ENCODE data around the gene FHAD1. TPM values are rescaled to one million over a fixed set of nuclear protein-coding genes. Genes with fewer than 3 reads are reported as not detected.
"Not testable (repeated sequence)": the region's sequence is repeated elsewhere in the genome, so short reads cannot be mapped to it uniquely, and the experiment has no call there.

Gene FHAD1
- total RNA-seq, 6 experiments from 2014 or later: 0.06 to 0.53 (median 0.12) TPM; not detected in 3

DNA sequence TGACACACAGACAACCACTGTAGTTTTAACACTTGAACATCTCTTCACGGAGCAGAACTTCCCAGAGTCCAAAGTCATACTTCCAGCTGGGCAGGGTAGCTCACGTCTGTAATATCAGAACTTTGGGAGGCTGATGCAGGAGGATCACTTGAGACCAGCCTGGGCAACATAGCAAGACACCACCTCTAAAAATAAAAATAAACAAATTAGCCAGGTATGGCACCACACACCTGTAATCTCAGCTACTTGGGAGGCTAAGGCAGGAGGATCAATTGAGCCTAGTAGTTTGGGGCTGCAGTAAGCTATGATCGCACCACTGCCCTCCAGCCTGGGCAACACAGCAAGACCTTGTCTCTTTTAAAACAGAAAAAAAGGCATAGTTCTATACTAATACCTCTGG lies 138.4 kb downstream of the FHAD1 start:
- intact Hi-C loops (cut with DNase I): no loop called here
- Histone ChIP-seq H3K9me3 (no peaks in the 10 kb centered on the region), H3K4me1 (no peaks in the 10 kb centered on the region), H3K36me3 (no peaks in the 10 kb centered on the region), H3K4me3 (no peak overlapping the region), H3K27me3 (no peaks in the 10 kb centered on the region), H3K27ac (no peak overlapping the region)
- TF ChIP-seq, protein P1, sequence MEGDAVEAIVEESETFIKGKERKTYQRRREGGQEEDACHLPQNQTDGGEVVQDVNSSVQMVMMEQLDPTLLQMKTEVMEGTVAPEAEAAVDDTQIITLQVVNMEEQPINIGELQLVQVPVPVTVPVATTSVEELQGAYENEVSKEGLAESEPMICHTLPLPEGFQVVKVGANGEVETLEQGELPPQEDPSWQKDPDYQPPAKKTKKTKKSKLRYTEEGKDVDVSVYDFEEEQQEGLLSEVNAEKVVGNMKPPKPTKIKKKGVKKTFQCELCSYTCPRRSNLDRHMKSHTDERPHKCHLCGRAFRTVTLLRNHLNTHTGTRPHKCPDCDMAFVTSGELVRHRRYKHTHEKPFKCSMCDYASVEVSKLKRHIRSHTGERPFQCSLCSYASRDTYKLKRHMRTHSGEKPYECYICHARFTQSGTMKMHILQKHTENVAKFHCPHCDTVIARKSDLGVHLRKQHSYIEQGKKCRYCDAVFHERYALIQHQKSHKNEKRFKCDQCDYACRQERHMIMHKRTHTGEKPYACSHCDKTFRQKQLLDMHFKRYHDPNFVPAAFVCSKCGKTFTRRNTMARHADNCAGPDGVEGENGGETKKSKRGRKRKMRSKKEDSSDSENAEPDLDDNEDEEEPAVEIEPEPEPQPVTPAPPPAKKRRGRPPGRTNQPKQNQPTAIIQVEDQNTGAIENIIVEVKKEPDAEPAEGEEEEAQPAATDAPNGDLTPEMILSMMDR (IDR thresholded peaks at IDR 0.05): no peak
- no peak for TF ChIP-seq POLR2A (IDR thresholded peaks at IDR 0.05)
- DNase-seq (no peak), ATAC-seq (no peak)
- 71% methylated on average over 3 of the region's 3 CpGs for WGBS (ENCODE audit: insufficient coverage, low coverage, low lambda C conversion rate, missing lambda C conversion rate)

DNA sequence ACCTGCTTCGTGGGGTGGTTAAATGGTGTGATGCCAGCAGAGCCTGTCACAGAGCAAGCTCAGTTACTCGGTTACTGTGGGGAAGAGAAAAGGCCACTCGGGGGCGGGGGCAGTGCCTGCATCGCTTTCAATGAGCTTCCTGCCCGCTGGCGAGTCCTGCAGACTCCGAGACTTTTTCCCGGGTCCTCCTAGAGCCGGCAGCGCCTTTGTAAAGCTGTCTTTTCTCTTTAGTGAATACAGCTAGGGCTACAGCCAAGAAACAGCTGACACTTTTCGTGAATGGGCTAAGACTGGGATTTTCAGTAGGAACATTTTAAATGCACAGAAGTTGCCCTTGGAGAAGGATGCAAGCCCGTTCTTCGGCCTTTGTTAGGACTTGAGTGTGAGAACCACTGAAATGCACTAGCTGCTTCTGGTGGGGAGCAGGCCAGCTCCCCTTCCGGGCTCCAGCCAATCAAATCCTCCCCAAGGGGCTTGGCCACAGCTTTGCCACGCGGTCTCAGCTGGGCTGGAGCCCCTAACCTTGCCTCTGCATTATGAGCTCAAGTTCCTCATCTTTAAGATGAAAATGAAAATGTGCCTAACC lies 139.2 kb downstream of the FHAD1 start:
- TF ChIP-seq, protein P1 (IDR thresholded peaks at IDR 0.05): no peak
- TF ChIP-seq POLR2A (IDR thresholded peaks at IDR 0.05): no peak
- no peak overlapping the region for H3K4me3 ChIP-seq
- H3K27me3 ChIP-seq: no peaks in the 10 kb centered on the region
- DNase-seq (no peak), ATAC-seq (no peak)
- intact Hi-C loops (cut with DNase I): no loop called here
- H3K27ac ChIP-seq: no peak overlapping the region
- H3K36me3 ChIP-seq: no peaks in the 10 kb centered on the region
- WGBS (ENCODE audit: insufficient coverage, low coverage, low lambda C conversion rate, missing lambda C conversion rate): 44% methylated on average over 7 of the region's 17 CpGs
- H3K9me3 ChIP-seq: no peaks in the 10 kb centered on the region
- H3K4me1 ChIP-seq: no peaks in the 10 kb centered on the region

DNA sequence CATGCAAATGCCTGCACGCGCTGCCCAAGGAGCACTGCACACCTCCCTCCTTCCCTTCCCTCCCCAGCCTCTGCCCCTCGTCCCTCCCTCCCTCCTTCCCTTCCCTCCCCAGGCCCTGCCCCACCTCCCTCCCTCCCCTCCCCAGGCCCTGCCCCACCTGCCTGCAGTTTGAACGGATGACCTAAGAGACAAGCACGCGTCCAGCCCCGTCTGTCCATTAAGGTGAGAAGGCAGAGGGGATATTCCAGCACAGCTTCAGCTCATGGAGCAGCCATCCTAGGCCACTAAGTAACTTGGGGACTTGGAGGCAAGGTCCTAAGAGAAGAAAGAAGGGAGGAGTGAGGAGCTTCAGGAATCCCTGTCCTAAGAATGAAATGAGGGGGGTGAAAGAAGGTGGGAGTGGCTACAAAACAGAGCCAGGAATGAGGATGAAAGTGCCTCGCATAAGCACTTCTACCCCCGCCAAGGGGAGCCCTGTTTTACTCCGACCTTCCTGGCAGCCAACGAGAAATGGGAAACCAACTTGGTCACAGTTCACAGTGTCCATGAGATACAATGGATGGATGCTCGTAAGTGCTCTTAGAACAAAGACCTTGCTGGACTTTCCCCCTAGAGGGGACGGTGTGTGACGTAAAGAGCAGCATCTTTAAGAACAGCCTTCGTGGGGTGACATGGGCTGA lies 141.3 kb downstream of the FHAD1 start:
- WGBS (ENCODE audit: insufficient coverage, low coverage, low lambda C conversion rate, missing lambda C conversion rate): 38% methylated on average over 4 of the region's 15 CpGs
- Histone ChIP-seq H3K4me1 (no peaks in the 10 kb centered on the region), H3K27ac (no peak overlapping the region), H3K4me3 (no peak overlapping the region), H3K36me3 (no peaks in the 10 kb centered on the region), H3K27me3 (no peaks in the 10 kb centered on the region), H3K9me3 (no peaks in the 10 kb centered on the region)
- intact Hi-C loops (cut with DNase I): no loop called here
- DNase-seq: no peak
- no peak for TF ChIP-seq POLR2A (IDR thresholded peaks at IDR 0.05)
- TF ChIP-seq, protein P1 (IDR thresholded peaks at IDR 0.05): no peak
- ATAC-seq: no peak

DNA sequence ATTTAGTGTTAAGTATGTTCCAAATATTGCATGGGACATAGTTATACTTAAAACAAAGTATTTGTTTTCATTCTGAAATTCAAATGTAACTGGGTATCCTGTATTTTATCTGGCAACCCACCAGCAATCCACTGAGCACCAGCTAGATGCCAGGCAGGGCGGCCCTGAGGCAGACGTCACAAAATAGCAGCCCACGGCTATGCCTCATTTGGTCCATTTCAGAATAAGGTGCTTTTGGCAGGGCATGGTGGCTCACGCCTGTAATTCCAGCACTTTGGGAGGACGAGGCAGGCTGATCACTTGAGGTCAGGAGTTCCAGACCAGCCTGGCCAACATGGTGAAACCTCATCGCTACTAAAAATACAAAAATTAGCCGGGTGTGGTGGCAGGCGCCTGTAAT lies 142.8 kb downstream of the FHAD1 start:
- H3K27ac ChIP-seq; H3K4me1 ChIP-seq; H3K27me3 ChIP-seq; H3K4me3 ChIP-seq; ATAC-seq; DNase-seq; H3K36me3 ChIP-seq; H3K9me3 ChIP-seq; intact Hi-C loops (cut with DNase I): not testable (repeated sequence)
- WGBS (ENCODE audit: insufficient coverage, low coverage, low lambda C conversion rate, missing lambda C conversion rate): 88% methylated on average over 7 of the region's 8 CpGs

DNA sequence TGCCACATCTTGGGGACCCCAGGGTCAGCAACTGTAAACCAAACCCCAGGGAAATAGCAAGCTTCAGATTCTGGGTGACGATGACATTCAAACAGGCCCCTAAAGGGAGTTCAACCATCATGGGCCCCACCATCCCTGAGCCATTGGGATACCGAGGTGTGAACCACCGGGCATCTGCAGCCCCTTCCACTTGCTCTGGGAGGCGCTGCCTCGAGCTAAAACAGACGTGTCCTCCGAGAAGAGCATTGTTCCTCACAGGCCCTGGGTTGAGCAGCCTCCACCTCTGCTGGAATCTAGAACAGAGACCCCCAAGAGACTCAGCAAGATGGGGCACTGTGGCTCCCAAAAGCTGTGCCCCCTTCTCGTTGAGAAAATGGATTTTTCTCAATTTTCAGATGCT lies 143.6 kb downstream of the FHAD1 start:
- 88% methylated on average over 1 of the region's 8 CpGs for WGBS (ENCODE audit: insufficient coverage, low coverage, low lambda C conversion rate, missing lambda C conversion rate)
- H3K27ac ChIP-seq: no peak overlapping the region
- H3K36me3 ChIP-seq: no peaks in the 10 kb centered on the region
- intact Hi-C loops (cut with DNase I): no loop called here
- no peaks in the 10 kb centered on the region for H3K27me3 ChIP-seq
- TF ChIP-seq POLR2A (IDR thresholded peaks at IDR 0.05): no peak
- TF ChIP-seq, protein P1 (IDR thresholded peaks at IDR 0.05): no peak
- ATAC-seq (no peak), DNase-seq (no peak)
- H3K4me1 ChIP-seq: no peaks in the 10 kb centered on the region
- H3K9me3 ChIP-seq: no peaks in the 10 kb centered on the region
- H3K4me3 ChIP-seq: no peak overlapping the region

Data from right lobe of liver (tissue), 6 donors.